ENCODE results near the gene AKR1E2. TPM values are rescaled to one million over a fixed set of nuclear protein-coding genes. Genes with fewer than 3 reads are reported as not detected.

The AKR1E2 gene
- total and polyA plus RNA-seq, 9 of the 15 experiments (the other 6 are each of a cell fraction or from before 2014, with no cell fraction given): 4.2 to 16.6 (median 9.8) TPM

DNA sequence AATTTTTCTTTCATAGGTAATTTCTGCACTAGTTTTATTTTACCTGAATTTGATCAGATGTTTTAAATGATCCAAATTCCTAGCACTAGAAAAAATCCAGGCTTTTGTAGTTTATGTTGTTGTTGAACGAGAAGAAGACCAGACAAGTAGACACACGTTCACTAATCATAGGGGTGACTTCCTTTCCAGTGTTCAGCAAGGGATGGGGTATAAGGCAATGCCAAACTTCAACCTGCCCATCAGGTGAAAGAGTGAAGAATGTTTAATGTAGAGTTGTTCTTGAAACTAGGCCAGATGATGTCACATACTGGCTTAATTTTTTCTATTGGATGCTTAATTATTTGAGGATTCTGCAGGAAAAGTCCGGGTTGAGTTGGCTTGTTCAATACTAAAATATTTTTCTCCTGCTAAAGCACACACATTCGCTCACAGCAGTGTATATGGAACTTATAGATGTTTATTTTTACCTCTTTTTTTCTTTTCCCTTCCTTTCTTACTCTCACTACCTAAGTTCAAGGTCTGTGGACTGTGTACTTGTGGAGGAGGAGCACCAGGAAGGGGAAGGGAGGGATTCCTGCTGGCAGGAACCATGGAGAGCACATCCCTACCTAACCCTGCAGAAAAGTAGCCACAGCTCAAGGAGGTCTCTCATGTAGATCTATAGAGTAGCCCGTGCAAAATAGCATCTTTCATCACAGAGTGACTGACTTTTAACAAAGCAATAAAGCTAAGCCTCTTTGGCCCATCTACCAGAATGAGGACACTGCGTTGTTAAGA, 23.1 kb upstream of the AKR1E2 start (continued):
- TF ChIP-seq, protein P1, sequence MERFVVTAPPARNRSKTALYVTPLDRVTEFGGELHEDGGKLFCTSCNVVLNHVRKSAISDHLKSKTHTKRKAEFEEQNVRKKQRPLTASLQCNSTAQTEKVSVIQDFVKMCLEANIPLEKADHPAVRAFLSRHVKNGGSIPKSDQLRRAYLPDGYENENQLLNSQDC (CRISPR knock-in tag; IDR thresholded peaks at IDR 0.05): no peak
- TF ChIP-seq, protein P2, sequence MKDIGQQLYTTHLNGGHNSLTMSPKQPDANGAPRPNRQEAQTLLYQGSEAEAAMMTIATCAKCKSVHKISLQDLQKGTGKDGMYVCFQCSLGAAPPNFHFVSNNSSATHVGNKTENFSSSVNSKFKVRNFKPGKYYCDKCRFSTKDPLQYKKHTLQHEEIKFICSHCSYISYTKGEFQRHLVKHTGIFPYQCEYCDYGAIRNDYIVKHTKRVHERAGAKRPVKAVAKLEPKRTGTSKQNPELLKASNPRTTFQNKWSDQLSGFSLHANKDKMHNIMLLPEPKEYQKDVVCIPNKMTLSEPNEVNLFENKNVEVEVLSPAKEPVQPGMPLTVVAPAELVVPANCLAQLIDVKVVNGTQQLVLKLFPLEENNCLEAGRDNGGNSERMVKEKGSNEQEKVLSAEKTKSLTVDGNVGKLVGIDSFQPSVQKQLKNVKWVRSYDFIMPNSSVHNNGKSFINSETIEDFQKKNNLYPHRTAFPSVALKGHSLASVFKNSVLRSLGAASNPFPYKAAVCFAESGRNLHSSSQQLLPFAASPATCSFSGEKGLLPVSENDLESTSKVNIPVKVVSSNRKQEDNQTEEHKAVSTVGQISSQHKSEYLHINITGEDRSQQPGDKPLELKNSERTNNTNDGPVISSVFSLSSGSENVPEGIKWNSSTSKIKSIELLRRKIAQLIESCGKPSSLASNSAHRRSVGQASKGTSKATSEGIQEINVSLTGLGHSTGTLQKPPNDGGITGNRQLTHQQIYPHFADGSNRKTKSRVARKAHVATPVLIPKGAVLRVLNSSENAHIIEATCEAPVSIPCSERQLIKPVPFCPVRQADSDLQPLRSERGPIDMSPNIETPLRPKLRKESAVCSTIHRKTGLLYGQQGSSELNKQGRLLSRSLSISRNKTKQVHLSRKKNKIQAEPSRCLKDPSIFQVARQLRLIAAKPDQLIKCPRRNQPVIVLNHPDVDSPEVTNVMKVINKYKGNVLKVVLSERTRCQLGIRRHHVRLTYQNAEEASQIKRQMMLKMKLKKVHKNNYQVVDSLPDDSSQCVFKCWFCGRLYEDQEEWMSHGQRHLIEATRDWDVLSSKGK (CRISPR knock-in tag; IDR thresholded peaks at IDR 0.05): no peak
- no peak for TF ChIP-seq ELF2 (CRISPR knock-in tag; IDR thresholded peaks at IDR 0.05)
- TF ChIP-seq ZNF431 (CRISPR knock-in tag; IDR thresholded peaks at IDR 0.05): no peak

DNA sequence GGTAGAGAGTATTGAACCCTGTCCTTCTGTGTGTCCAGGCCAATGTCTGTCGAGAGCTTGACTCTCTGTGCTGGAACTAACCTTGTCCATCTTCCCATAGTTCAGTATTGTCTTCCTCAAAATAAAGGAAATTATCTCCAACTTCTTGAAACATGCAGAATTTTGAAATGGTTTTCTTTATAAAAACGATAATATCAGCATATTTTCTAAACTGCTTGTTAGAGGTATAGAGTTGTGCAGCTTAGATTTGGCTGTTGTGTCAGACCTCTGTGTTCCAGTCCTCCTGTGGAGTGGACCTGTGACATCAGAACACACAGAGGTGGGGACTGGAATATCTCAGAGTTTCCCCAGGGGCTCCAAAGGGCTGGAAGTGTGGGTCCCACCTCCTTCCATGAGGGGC, 22.2 kb upstream of the AKR1E2 start:
- intact Hi-C loops (cut with micrococcal nuclease): no loop called here
- Histone ChIP-seq H3K79me2 (ENCODE audit: control insufficient read depth, insufficient read depth, low read length) (no peaks in the 10 kb centered on the region), H3K4me1 (replicated peaks in 1 of 2; ENCODE audit: control insufficient read depth in 2 of 2, insufficient read depth in 2 of 2, low read length in 2 of 2) (no peaks in the 10 kb centered on the region), H3K9me1 (ENCODE audit: control insufficient read depth, insufficient read depth, low read length) (no peaks in the 10 kb centered on the region), H3K9ac (ENCODE audit: insufficient read depth in 1 of 2, low read depth in 2 of 2, low read length in 2 of 2) (no peak overlapping the region), H3K27me3 (ENCODE audit: control insufficient read depth in 2 of 2, insufficient read depth in 2 of 2, low read length in 2 of 2) (peaks cover 15 to 25% of the 10 kb centered on the region in 2 experiments), H3K27ac (ENCODE audit: extremely low read depth, low read depth, low read length) (no peak overlapping the region), H2AFZ (ENCODE audit: low read depth, low read length) (no peak overlapping the region), H3K9me3 (replicated peaks; ENCODE audit: control insufficient read depth, insufficient read depth, low read depth, low read length) (no peaks in the 10 kb centered on the region; the same call in 1 of the 2 replicates), H3K4me2 (ENCODE audit: insufficient read depth, low read length) (no peak overlapping the region), H3K4me3 (no peak overlapping the region), H4K20me1 (replicated peaks; ENCODE audit: control insufficient read depth, insufficient read depth, low read length) (no peaks in the 10 kb centered on the region), H3K36me3 (ENCODE audit: control insufficient read depth, insufficient read depth, low read length) (no peaks in the 10 kb centered on the region)
- BruUV-seq (replicated peaks): no TSS peak
- in situ Hi-C loops (cut with MboI): no loop called here
- ATAC-seq (no peak), DNase-seq (ENCODE audit: extremely low read depth in 1 of 4, low spot score in 3 of 4) (no peak), FAIRE-seq (no peak)
- POLR2A ChIA-PET: no interaction called here
- 0% methylated on average over 2 of the region's 2 CpGs for WGBS (ENCODE audit: insufficient coverage, low coverage, missing lambda C conversion rate)
- TF ChIP-seq FOXJ3 (CRISPR knock-in tag; IDR thresholded peaks at IDR 0.05) (no peak), C11orf30 (IDR thresholded peaks at IDR 0.05; ENCODE audit: low read depth) (peak; percentile 11; the same call in 1 of the 2 replicates), ZNF316 (IDR thresholded peaks at IDR 0.05) (0 out of 2 replicates have a peak, but pooled peaks have one; percentile 24)
- CTCF ChIA-PET (ENCODE audit: low intra/inter-chr PET ratio): no interaction called here
